OCI-LY1 (cell line): ENCODE data around the gene RFC3.

Experiments used
- H2AFZ ChIP-seq: fragments of 200-600 bp; sonication (generic), shearing (Covaris generic); 2 replicates; pipeline ENCODE4 v1.6.0; 2014; ENCODE audit warnings: antibody characterized with exemption, mild to moderate bottlenecking, low read length
- H3F3A ChIP-seq: fragments of 200-600 bp; sonication (generic), shearing (Covaris generic); 2 replicates; pipeline ENCODE4 v1.6.0; 2014; ENCODE audit warnings: mild to moderate bottlenecking, antibody characterized with exemption, low read length, moderate library complexity; ENCODE audit not compliant: insufficient read depth
- H3K27ac ChIP-seq: fragments of 200-600 bp; sonication (generic); 2 replicates; pipeline ENCODE4 v1.5.1; 2014; ENCODE audit warnings: low read length, mixed run types, mild to moderate bottlenecking, low read depth; ENCODE audit not compliant: poor library complexity, severe bottlenecking
- H3K27me3 ChIP-seq: fragments of 200-600 bp; sonication (generic); 2 replicates; pipeline ENCODE4 v1.6.0; 2014; ENCODE audit warnings: antibody characterized with exemption, mild to moderate bottlenecking, low read length, moderate library complexity; ENCODE audit not compliant: insufficient read depth
- H3K36me3 ChIP-seq: fragments of 200-600 bp; sonication (generic); 2 replicates; pipeline ENCODE4 v1.6.1; 2014; ENCODE audit warnings: mild to moderate bottlenecking, antibody characterized with exemption, low read length, moderate library complexity, mixed read lengths; ENCODE audit not compliant: insufficient read depth
- H3K4me1 ChIP-seq: fragments of 200-600 bp; sonication (generic); 2 replicates; pipeline ENCODE4 v1.5.1; 2014; ENCODE audit warnings: mild to moderate bottlenecking, low read length, moderate library complexity; ENCODE audit not compliant: insufficient read depth, severe bottlenecking
- H3K4me2 ChIP-seq: fragments of 200-600 bp; sonication (generic), shearing (Covaris generic); 2 replicates; pipeline ENCODE4 v1.6.1; 2014; ENCODE audit warnings: low read length
- H3K4me3 ChIP-seq: fragments of 200-600 bp; sonication (generic); 2 replicates; pipeline ENCODE4 v1.5.1; 2014; ENCODE audit warnings: low read length, low read depth, mild to moderate bottlenecking, mixed read lengths; ENCODE audit not compliant: poor library complexity, severe bottlenecking
- H3K79me2 ChIP-seq: fragments of 200-600 bp; shearing (Covaris generic); 2 replicates; pipeline ENCODE4 v1.6.1; 2016; ENCODE audit warnings: mixed run types, low read length, mixed read lengths; ENCODE audit not compliant: insufficient read depth
- H3K9ac ChIP-seq: fragments of 200-600 bp; sonication (generic), shearing (Covaris generic); 2 replicates; pipeline ENCODE4 v1.6.1; 2014; ENCODE audit warnings: mild to moderate bottlenecking, low read length, mixed read lengths
- H3K9me2 ChIP-seq: fragments of 200-600 bp; sonication (generic), shearing (Covaris generic); 2 replicates; pipeline ENCODE4 v1.6.1; 2014; ENCODE audit warnings: low read depth, mild to moderate bottlenecking, low read length, mixed read lengths
- H3K9me3 ChIP-seq: fragments of 200-600 bp; shearing (Covaris generic); 2 replicates; pipeline ENCODE4 v1.6.1; 2014; ENCODE audit warnings: low read length, mixed read lengths
- H4K20me1 ChIP-seq: fragments of 200-600 bp; sonication (generic), shearing (Covaris generic); 2 replicates; pipeline ENCODE4 v1.6.0; 2016; ENCODE audit warnings: mild to moderate bottlenecking, low read length; ENCODE audit not compliant: insufficient read depth
- EZH2 ChIP-seq: fragments of 200-600 bp; sonication (generic), shearing (Covaris generic); IDR thresholded peaks from 2 replicates; pipeline ENCODE4 v1.8.0; 2017; ENCODE audit warnings: borderline replicate concordance, mixed run types, mild to moderate bottlenecking, antibody characterized with exemption, low read length, moderate library complexity, mixed read lengths
- TF ChIP-seq, protein P1 (sequence below): fragments of 200-600 bp; sonication (generic), shearing (Covaris generic); IDR thresholded peaks from 2 replicates; pipeline ENCODE4 v1.5.1; 2017; ENCODE audit warnings: mild to moderate bottlenecking, antibody characterized with exemption, low read length, moderate library complexity, mixed read lengths

RFC3 gene

DNA sequence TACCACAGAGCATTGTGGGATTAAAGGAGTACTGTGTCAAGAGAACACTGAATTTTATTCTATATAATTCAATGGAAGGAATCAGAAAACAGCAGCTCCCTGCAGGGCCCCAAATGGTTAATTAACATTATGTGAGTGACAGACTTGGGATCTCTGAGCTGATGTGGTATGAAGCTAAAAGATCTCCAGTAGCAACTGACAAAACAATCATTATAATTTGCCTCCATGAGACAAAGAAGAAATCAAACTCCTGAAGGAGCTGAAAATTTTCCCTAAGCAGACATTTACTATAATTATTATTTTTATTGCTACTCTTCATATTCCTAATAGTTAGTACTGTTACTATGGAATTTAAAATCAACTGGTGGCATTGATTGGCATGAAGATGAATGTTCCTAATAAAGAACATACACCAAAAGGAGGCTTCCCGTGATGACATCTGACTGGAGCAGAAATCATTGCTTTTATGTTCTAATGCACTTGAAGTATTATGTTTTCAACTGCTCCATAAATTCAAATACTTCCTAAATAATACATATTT, 28.8 kb upstream of the RFC3 start:
- Histone ChIP-seq H3F3A (no peaks in the 10 kb centered on the region), H4K20me1 (no peaks in the 10 kb centered on the region), H3K9me2 (no peaks in the 10 kb centered on the region), H3K4me3 (no peak overlapping the region), H3K27me3 (no peaks in the 10 kb centered on the region), H3K9ac (peak overlapping the region; percentile 37), H3K36me3 (peaks cover 10% of the 10 kb centered on the region; the same call in 1 of the 2 replicates), H3K27ac (peak overlapping the region; percentile 99), H3K79me2 (no peaks in the 10 kb centered on the region), H3K9me3 (0 out of 2 replicates have a peak, but pooled peaks cover 3% of the 10 kb centered on the region), H2AFZ (no peak overlapping the region), H3K4me2 (no peak overlapping the region), H3K4me1 (peaks cover 59% of the 10 kb centered on the region)
- TF ChIP-seq, protein P1, sequence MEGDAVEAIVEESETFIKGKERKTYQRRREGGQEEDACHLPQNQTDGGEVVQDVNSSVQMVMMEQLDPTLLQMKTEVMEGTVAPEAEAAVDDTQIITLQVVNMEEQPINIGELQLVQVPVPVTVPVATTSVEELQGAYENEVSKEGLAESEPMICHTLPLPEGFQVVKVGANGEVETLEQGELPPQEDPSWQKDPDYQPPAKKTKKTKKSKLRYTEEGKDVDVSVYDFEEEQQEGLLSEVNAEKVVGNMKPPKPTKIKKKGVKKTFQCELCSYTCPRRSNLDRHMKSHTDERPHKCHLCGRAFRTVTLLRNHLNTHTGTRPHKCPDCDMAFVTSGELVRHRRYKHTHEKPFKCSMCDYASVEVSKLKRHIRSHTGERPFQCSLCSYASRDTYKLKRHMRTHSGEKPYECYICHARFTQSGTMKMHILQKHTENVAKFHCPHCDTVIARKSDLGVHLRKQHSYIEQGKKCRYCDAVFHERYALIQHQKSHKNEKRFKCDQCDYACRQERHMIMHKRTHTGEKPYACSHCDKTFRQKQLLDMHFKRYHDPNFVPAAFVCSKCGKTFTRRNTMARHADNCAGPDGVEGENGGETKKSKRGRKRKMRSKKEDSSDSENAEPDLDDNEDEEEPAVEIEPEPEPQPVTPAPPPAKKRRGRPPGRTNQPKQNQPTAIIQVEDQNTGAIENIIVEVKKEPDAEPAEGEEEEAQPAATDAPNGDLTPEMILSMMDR: no peak
- no peak for TF ChIP-seq EZH2

DNA sequence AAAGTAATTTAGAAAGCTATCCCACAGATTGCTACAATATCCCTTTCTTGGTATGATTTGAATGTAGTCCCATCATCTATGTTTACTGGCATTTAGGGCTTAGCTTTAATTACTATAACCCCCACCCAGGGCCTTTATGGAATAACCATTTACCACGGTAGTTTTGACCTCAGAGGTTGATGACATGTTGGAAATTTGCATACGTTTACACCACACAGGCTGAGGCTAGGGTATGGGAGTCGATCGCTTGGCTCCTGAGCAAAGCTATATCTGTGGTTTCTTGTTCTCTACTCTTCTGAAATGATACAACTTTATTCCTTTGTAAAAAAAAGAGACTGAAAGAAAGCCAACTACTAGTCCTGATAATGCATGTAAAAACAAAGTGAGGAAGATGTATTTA, 28.2 kb upstream of the RFC3 start:
- Histone ChIP-seq H3K79me2 (no peaks in the 10 kb centered on the region), H3K27ac (peak overlapping the region; percentile 99), H3K9me2 (no peaks in the 10 kb centered on the region), H3K36me3 (peaks cover 10% of the 10 kb centered on the region; the same call in 1 of the 2 replicates), H3K27me3 (no peaks in the 10 kb centered on the region), H2AFZ (no peak overlapping the region), H3K9ac (no peak overlapping the region), H4K20me1 (no peaks in the 10 kb centered on the region), H3K4me3 (no peak overlapping the region), H3K4me1 (peaks cover 65% of the 10 kb centered on the region), H3K4me2 (no peak overlapping the region), H3K9me3 (0 out of 2 replicates have a peak, but pooled peaks cover 3% of the 10 kb centered on the region), H3F3A (no peaks in the 10 kb centered on the region)
- TF ChIP-seq, protein P1: no peak

- peaks cover 10% of the 10 kb centered on the region; the same call in 1 of the 2 replicates for H3K36me3 ChIP-seq
- no peak overlapping the region for H3K9ac ChIP-seq
- no peaks in the 10 kb centered on the region for H3K27me3 ChIP-seq
- 0 out of 2 replicates have a peak, but pooled peaks cover 3% of the 10 kb centered on the region for H3K9me3 ChIP-seq
- H3F3A ChIP-seq: no peaks in the 10 kb centered on the region
- H4K20me1 ChIP-seq: no peaks in the 10 kb centered on the region
- H2AFZ ChIP-seq: no peak overlapping the region
- H3K4me2 ChIP-seq: no peak overlapping the region
- no peaks in the 10 kb centered on the region for H3K79me2 ChIP-seq
- peaks cover 60% of the 10 kb centered on the region for H3K4me1 ChIP-seq
- no peaks in the 10 kb centered on the region for H3K9me2 ChIP-seq
- no peak for TF ChIP-seq EZH2
- TF ChIP-seq, protein P1: no peak
- peak overlapping the region; percentile 91 for H3K27ac ChIP-seq
- H3K4me3 ChIP-seq: no peak overlapping the region
Measured at GRCh38 chr13:33793726-33794125, 24.2 kb upstream of the RFC3 start.
